SK-N-SH treated with all-trans-retinoic acid at 6 μM for 48 hours (cell line): ENCODE data around the gene POLE2.
"Not testable (repeated sequence)": the region's sequence is repeated elsewhere in the genome, so short reads cannot be mapped to it uniquely, and the experiment has no call there.

ENCODE experiments used
- ATAC-seq: fragments of 200-7000 bp; cut with Tn5 transposase; 3 replicates; pipeline ENCODE4 v1.9.1; 2020; ENCODE audit warnings: mild to moderate bottlenecking, moderate library complexity
- ARNTL ChIP-seq: fragments of 450-650 bp; formaldehyde crosslinking; IDR thresholded peaks from 2 replicates; pipeline ENCODE4 v1.5.0; 2020; ENCODE audit warnings: low read depth, mild to moderate bottlenecking, moderate library complexity, borderline replicate concordance
- BACH2 ChIP-seq: fragments of 250-450 bp; sonication (Bioruptor Pico); IDR thresholded peaks from 2 replicates; pipeline ENCODE4 v1.9.0; 2021; ENCODE audit warnings: mild to moderate bottlenecking, borderline replicate concordance
- CSDC2 ChIP-seq: fragments of 250-450 bp; sonication (Bioruptor Pico); IDR thresholded peaks from 2 replicates; pipeline ENCODE4 v1.5.0; 2020; ENCODE audit warnings: mild to moderate bottlenecking, moderate library complexity
- ESRRG ChIP-seq: fragments of 250-450 bp; sonication (Bioruptor Pico); IDR thresholded peaks from 2 replicates; pipeline ENCODE4 v1.6.1; 2021; ENCODE audit warnings: mild to moderate bottlenecking
- ISL1 ChIP-seq: fragments of 250-450 bp; sonication (Bioruptor Pico); IDR thresholded peaks from 2 replicates; pipeline ENCODE4 v2.1.2; 2022; ENCODE audit warnings: mild to moderate bottlenecking, moderate library complexity
- OSR1 ChIP-seq: fragments of 250-450 bp; sonication (Bioruptor Pico); IDR thresholded peaks from 2 replicates; pipeline ENCODE4 v1.8.0; 2022; ENCODE audit warnings: moderate library complexity, mild to moderate bottlenecking, inconsistent platforms
- PPARA ChIP-seq: fragments of 250-450 bp; sonication (Bioruptor Pico); IDR thresholded peaks from 2 replicates; pipeline ENCODE4 v1.5.0; 2020; ENCODE audit warnings: mild to moderate bottlenecking, borderline replicate concordance
- RARB ChIP-seq: fragments of 250-450 bp; sonication (Bioruptor Pico); IDR thresholded peaks from 2 replicates; pipeline ENCODE4 v1.8.0; 2021; ENCODE audit warnings: mild to moderate bottlenecking, moderate library complexity
- SNAI2 ChIP-seq: fragments of 250-450 bp; sonication (Bioruptor Pico); IDR thresholded peaks from 2 replicates; pipeline ENCODE4 v1.5.0; 2020; ENCODE audit warnings: mild to moderate bottlenecking, moderate library complexity
- TCF4 ChIP-seq: fragments of 250-450 bp; sonication (Bioruptor Pico); IDR thresholded peaks from 2 replicates; pipeline ENCODE4 v1.8.0; 2021; ENCODE audit warnings: mild to moderate bottlenecking, moderate library complexity, borderline replicate concordance
- ZC3H10 ChIP-seq: fragments of 250-450 bp; sonication (Bioruptor Pico); IDR thresholded peaks from 2 replicates; pipeline ENCODE4 v1.5.1; 2021; ENCODE audit warnings: mild to moderate bottlenecking, moderate library complexity
- ZFP3 ChIP-seq: fragments of 250-450 bp; sonication (Bioruptor Pico); IDR thresholded peaks from 2 replicates; pipeline ENCODE4 v1.5.0; 2020; ENCODE audit warnings: mild to moderate bottlenecking, moderate library complexity
- ZNF70 ChIP-seq: fragments of 450-650 bp; formaldehyde crosslinking; IDR thresholded peaks from 2 replicates; pipeline ENCODE4 v1.5.0; 2020; ENCODE audit warnings: mild to moderate bottlenecking, moderate library complexity
- ZNF8 ChIP-seq: fragments of 450-650 bp; formaldehyde crosslinking; IDR thresholded peaks from 2 replicates; pipeline ENCODE4 v1.5.0; 2020; ENCODE audit warnings: mild to moderate bottlenecking, moderate library complexity
- TF ChIP-seq, protein P1 (sequence below): fragments of 250-450 bp; sonication (Bioruptor Pico); IDR thresholded peaks from 2 replicates; pipeline ENCODE4 v1.5.0; 2020; ENCODE audit warnings: mild to moderate bottlenecking, moderate library complexity
- TF ChIP-seq, protein P2 (sequence below): fragments of 250-450 bp; sonication (Bioruptor Pico); IDR thresholded peaks from 2 replicates; pipeline ENCODE4 v1.8.0; 2020; ENCODE audit warnings: mild to moderate bottlenecking, moderate library complexity, borderline replicate concordance
- TF ChIP-seq, protein P3 (sequence below): fragments of 250-450 bp; sonication (Bioruptor Pico); IDR thresholded peaks from 2 replicates; pipeline ENCODE4 v1.8.0; 2021; ENCODE audit warnings: low read depth, mild to moderate bottlenecking, moderate library complexity, borderline replicate concordance
- TF ChIP-seq, protein P4 (sequence below): fragments of 250-450 bp; sonication (Bioruptor Pico); IDR thresholded peaks from 2 replicates; pipeline ENCODE4 v1.5.1; 2021; ENCODE audit warnings: mild to moderate bottlenecking, moderate library complexity

Gene POLE2

DNA sequence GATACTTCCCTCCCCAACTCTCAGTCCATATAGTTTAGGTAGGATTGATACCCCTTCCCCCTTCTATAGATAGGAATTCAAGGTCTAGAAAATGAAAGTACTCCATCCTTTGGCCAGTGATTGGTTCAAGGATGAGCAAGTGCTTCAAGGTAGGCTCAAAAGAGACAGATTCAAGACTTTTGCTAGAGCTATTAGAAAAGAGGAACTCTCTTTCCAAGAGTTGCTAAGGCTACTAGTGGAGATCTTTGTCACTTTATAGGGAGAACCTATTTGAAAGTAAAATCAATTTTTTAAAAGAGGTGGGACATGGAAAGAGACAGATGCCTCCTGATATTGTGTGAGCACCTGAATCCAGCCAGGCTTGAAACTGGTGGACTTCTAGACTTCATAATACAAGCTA, 17.5 kb downstream of the POLE2 start (continued):
- TF ChIP-seq CSDC2 (CRISPR knock-in tag) = no peak
- TF ChIP-seq ARNTL (CRISPR knock-in tag) = no peak
- TF ChIP-seq, protein P1, sequence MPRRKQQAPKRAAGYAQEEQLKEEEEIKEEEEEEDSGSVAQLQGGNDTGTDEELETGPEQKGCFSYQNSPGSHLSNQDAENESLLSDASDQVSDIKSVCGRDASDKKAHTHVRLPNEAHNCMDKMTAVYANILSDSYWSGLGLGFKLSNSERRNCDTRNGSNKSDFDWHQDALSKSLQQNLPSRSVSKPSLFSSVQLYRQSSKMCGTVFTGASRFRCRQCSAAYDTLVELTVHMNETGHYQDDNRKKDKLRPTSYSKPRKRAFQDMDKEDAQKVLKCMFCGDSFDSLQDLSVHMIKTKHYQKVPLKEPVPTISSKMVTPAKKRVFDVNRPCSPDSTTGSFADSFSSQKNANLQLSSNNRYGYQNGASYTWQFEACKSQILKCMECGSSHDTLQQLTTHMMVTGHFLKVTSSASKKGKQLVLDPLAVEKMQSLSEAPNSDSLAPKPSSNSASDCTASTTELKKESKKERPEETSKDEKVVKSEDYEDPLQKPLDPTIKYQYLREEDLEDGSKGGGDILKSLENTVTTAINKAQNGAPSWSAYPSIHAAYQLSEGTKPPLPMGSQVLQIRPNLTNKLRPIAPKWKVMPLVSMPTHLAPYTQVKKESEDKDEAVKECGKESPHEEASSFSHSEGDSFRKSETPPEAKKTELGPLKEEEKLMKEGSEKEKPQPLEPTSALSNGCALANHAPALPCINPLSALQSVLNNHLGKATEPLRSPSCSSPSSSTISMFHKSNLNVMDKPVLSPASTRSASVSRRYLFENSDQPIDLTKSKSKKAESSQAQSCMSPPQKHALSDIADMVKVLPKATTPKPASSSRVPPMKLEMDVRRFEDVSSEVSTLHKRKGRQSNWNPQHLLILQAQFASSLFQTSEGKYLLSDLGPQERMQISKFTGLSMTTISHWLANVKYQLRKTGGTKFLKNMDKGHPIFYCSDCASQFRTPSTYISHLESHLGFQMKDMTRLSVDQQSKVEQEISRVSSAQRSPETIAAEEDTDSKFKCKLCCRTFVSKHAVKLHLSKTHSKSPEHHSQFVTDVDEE = no peak
- TF ChIP-seq RARB (CRISPR knock-in tag) = no peak

DNA sequence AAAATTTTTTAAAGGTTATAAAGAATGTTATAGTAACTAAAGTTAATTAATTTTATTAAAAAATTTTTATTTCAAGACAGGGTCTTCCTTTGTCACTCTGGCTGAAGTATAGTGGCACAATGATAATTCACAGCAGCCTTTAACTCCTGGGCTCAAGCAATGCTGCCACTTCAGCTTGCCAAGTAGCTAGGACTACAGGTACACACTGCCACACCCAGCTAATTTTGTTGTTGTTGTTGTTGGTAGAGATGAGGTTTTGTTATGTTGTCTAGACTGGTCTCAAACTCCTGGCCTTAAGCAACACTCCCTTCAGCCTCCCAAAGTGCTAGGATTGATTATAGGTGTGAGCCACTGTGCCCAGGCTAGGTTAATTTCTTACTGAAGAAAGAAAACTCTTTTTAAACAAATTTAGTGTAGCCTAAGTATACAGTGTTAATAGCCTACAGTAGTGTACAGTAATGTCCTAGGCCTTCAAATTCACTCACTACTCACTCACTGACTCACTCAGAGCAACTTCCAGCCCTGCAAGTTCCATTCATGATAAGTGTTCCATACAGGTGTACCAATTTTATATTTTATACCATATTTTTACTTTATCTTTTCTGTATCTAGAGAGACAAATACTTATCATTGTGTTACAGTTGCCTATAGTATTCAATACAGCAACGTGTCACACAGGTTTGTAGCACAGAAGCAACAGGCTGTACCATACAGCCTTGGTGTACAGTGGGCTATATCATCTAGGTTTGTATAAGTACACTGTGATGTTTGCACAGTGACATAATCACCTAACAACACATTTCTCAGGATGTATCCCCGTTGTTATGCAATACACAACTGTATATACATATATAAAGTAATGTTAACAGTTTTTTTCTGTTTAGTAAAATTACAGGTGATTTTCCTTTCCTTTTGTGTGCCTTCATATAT, 28.2 kb downstream of the POLE2 start:
- TF ChIP-seq BACH2 (CRISPR knock-in tag) = no peak
- TF ChIP-seq, protein P2, sequence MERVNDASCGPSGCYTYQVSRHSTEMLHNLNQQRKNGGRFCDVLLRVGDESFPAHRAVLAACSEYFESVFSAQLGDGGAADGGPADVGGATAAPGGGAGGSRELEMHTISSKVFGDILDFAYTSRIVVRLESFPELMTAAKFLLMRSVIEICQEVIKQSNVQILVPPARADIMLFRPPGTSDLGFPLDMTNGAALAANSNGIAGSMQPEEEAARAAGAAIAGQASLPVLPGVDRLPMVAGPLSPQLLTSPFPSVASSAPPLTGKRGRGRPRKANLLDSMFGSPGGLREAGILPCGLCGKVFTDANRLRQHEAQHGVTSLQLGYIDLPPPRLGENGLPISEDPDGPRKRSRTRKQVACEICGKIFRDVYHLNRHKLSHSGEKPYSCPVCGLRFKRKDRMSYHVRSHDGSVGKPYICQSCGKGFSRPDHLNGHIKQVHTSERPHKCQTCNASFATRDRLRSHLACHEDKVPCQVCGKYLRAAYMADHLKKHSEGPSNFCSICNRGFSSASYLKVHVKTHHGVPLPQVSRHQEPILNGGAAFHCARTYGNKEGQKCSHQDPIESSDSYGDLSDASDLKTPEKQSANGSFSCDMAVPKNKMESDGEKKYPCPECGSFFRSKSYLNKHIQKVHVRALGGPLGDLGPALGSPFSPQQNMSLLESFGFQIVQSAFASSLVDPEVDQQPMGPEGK (CRISPR knock-in tag) = no peak
- TF ChIP-seq ZNF8 (CRISPR knock-in tag) = no peak
- no peak for TF ChIP-seq CSDC2 (CRISPR knock-in tag)
- TF ChIP-seq, protein P3, sequence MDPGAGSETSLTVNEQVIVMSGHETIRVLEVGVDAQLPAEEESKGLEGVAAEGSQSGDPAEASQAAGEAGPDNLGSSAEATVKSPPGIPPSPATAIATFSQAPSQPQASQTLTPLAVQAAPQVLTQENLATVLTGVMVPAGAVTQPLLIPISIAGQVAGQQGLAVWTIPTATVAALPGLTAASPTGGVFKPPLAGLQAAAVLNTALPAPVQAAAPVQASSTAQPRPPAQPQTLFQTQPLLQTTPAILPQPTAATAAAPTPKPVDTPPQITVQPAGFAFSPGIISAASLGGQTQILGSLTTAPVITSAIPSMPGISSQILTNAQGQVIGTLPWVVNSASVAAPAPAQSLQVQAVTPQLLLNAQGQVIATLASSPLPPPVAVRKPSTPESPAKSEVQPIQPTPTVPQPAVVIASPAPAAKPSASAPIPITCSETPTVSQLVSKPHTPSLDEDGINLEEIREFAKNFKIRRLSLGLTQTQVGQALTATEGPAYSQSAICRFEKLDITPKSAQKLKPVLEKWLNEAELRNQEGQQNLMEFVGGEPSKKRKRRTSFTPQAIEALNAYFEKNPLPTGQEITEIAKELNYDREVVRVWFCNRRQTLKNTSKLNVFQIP (CRISPR knock-in tag) = no peak
- no peak for TF ChIP-seq ISL1 (CRISPR knock-in tag)
- TF ChIP-seq, protein P4, sequence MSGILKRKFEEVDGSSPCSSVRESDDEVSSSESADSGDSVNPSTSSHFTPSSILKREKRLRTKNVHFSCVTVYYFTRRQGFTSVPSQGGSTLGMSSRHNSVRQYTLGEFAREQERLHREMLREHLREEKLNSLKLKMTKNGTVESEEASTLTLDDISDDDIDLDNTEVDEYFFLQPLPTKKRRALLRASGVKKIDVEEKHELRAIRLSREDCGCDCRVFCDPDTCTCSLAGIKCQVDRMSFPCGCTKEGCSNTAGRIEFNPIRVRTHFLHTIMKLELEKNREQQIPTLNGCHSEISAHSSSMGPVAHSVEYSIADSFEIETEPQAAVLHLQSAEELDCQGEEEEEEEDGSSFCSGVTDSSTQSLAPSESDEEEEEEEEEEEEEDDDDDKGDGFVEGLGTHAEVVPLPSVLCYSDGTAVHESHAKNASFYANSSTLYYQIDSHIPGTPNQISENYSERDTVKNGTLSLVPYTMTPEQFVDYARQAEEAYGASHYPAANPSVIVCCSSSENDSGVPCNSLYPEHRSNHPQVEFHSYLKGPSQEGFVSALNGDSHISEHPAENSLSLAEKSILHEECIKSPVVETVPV (CRISPR knock-in tag) = no peak
- no peak for TF ChIP-seq SNAI2 (CRISPR knock-in tag)

DNA sequence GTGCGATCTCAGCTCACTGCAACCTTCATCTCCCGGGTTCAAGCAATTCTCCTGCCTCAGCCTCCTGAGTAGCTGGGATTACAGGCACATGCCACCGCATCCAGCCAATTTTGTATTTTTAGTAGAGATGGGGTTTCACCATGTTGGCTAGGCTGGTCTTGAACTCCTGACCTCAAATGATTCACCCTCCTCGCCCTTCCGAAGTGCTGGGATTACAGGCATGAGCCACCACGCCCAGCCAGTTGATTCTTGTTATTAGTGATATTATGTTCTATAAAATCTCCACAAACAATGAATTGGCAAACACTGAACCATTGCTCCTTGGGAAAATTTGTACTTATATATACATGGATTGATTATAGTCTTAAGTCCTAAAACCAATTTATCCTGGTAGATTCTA, 30.5 kb downstream of the POLE2 start:
- ATAC-seq = not testable (repeated sequence)

More for the DNA sequence above, 28.2 kb downstream of the POLE2 start:
- ATAC-seq = no peak

DNA sequence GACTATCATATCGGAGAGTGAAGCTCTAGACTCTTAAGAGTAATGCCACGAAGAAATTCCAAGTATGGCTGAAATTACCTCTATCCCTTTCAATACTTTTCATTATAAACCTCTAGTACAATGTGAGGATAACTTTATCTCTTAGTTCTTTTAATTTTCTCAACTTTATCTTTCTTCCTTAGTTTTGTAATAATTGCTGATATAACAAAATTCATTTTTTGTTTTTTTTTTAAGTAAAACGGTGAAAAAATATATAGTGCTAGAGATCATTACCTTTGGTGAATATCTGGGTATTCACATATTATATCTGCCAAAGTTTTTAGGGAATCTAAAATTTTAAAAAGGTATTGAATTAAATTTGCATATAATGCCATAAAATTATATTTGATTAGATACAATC, 33.5 kb downstream of the POLE2 start:
- no peak for ATAC-seq
- TF ChIP-seq, protein P3 (CRISPR knock-in tag) = no peak
- TF ChIP-seq CSDC2 (CRISPR knock-in tag) = no peak
- no peak for TF ChIP-seq SNAI2 (CRISPR knock-in tag)
- TF ChIP-seq BACH2 (CRISPR knock-in tag) = no peak
- no peak for TF ChIP-seq RARB (CRISPR knock-in tag)
- no peak for TF ChIP-seq TCF4
- TF ChIP-seq, protein P1 = no peak
- no peak for TF ChIP-seq ZC3H10 (CRISPR knock-in tag)
- TF ChIP-seq PPARA (CRISPR knock-in tag) = no peak
- TF ChIP-seq, protein P2 (CRISPR knock-in tag) = no peak
- TF ChIP-seq ARNTL (CRISPR knock-in tag) = no peak
- TF ChIP-seq ZNF70 (CRISPR knock-in tag) = no peak
- no peak for TF ChIP-seq ESRRG (CRISPR knock-in tag)
- no peak for TF ChIP-seq ZFP3
- TF ChIP-seq OSR1 (CRISPR knock-in tag) = no peak
